ENCODE results near the gene EVPL. TPM values are rescaled to one million over a fixed set of nuclear protein-coding genes. Genes with fewer than 3 reads are reported as not detected.
"Not testable (repeated sequence)": the region's sequence is repeated elsewhere in the genome, so short reads cannot be mapped to it uniquely, and the experiment has no call there.

EVPL gene
- total RNA-seq, 1 experiment from 2014 or later, result 1.3 TPM

- ATAC-seq, result no peak
- TF ChIP-seq HMGXB4 (CRISPR knock-in tag; IDR thresholded peaks at IDR 0.05), result no peak
- no peak for TF ChIP-seq SMAD3 (CRISPR knock-in tag; IDR thresholded peaks at IDR 0.05; ENCODE audit: borderline replicate concordance)
- no peak for TF ChIP-seq ATF1 (CRISPR knock-in tag; IDR thresholded peaks at IDR 0.05)
- TF ChIP-seq OVOL2 (CRISPR knock-in tag; IDR thresholded peaks at IDR 0.05; ENCODE audit: borderline replicate concordance), result no peak
- TF ChIP-seq FOXP1 (CRISPR knock-in tag; IDR thresholded peaks at IDR 0.05; ENCODE audit: borderline replicate concordance), result no peak
- no peak for TF ChIP-seq PRRX2 (CRISPR knock-in tag; IDR thresholded peaks at IDR 0.05)
- no peak for TF ChIP-seq MAX (CRISPR knock-in tag; IDR thresholded peaks at IDR 0.05)
- TF ChIP-seq TP53 (CRISPR knock-in tag; IDR thresholded peaks at IDR 0.05), result no peak
- no peak for TF ChIP-seq JUN (CRISPR knock-in tag; IDR thresholded peaks at IDR 0.05)
- TF ChIP-seq FOXP4 (CRISPR knock-in tag; IDR thresholded peaks at IDR 0.05), result no peak
- no peak for TF ChIP-seq PRDM15 (CRISPR knock-in tag; IDR thresholded peaks at IDR 0.05)
- no peak for TF ChIP-seq CREM (CRISPR knock-in tag; IDR thresholded peaks at IDR 0.05)
- TF ChIP-seq TEAD1 (CRISPR knock-in tag; IDR thresholded peaks at IDR 0.05), result no peak
- no peak for TF ChIP-seq CDX4 (CRISPR knock-in tag; IDR thresholded peaks at IDR 0.05; ENCODE audit: borderline replicate concordance)
- POLR2A ChIA-PET, result no interaction called here
Observed at GRCh38 chr17:75970011-75970523, 57.0 kb downstream of the EVPL start.

GRCh38 chr17:75969044-75969443, 58.1 kb downstream of the EVPL start:
- H3K36me3 Mint-ChIP-seq, result peaks cover 30% of the 10 kb centered on the region

More at GRCh38 chr17:75970011-75970523, 57.0 kb downstream of the EVPL start:
- peaks cover 30% of the 10 kb centered on the region for H3K36me3 Mint-ChIP-seq
- CTCF ChIA-PET, result interaction anchor here (0.7 kb wide), 1 partner anchor 646 kb away, joined by 4 read pairs; no protein-coding TSS in a partner anchor
- no peaks in the 10 kb centered on the region for H3K4me1 Mint-ChIP-seq
- no peaks in the 10 kb centered on the region; the same call in 1 of the 2 replicates for H3K27me3 Mint-ChIP-seq (ENCODE audit: low read depth)
- peak overlapping the region; percentile 61; the same call in 1 of the 2 replicates for H3K27ac Mint-ChIP-seq
- H3K4me3 Mint-ChIP-seq, result no peak overlapping the region
- no peaks in the 10 kb centered on the region for H3K9me3 Mint-ChIP-seq
- no peak for DNase-seq (ENCODE audit: low spot score)

More at GRCh38 chr17:75969044-75969443, 58.1 kb downstream of the EVPL start:
- CTCF ChIA-PET, result interaction anchor here (1.0 to 1.4 kb wide), 3 partner anchors 31 to 311 kb away, joined by 3 to 5 read pairs (median 3); partner anchors contain the start of gene CDK3
- DNase-seq (ENCODE audit: low spot score); H3K27ac Mint-ChIP-seq; ATAC-seq; H3K4me3 Mint-ChIP-seq; POLR2A ChIA-PET; H3K27me3 Mint-ChIP-seq (ENCODE audit: low read depth); H3K9me3 Mint-ChIP-seq; H3K4me1 Mint-ChIP-seq: not testable (repeated sequence)

Measured in WTC11 (cell line).